Vagina (tissue), 2 donors: ENCODE results near the gene CBX2. TPM values are rescaled to one million over a fixed set of nuclear protein-coding genes. Genes with fewer than 3 reads are reported as not detected.

Experiments used
- DNase-seq, 2 donors: peaks; one replicate each; pipeline ENCODE4 v3.0.0-alpha.2; 2017; ENCODE audit errors: extremely low spot score in 2 of 2
- H3K27ac ChIP-seq: fragments of 200-600 bp; sonication (generic); one replicate; pipeline ENCODE4 v1.5.1; 2019
- H3K27me3 ChIP-seq: fragments of 200-600 bp; sonication (generic); one replicate; pipeline ENCODE4 v1.5.1; 2019
- H3K36me3 ChIP-seq, 2 donors: fragments of 200-600 bp; sonication (generic); one replicate each; pipeline ENCODE4 v1.5.1; 2017 to 2019
- H3K4me1 ChIP-seq: fragments of 200-600 bp; sonication (generic); one replicate; pipeline ENCODE4 v1.5.1; 2019
- H3K4me3 ChIP-seq, 2 donors: fragments of 200-600 bp; sonication (generic); 1 replicate in 1 of 2; 2 replicates in 1 of 2; pipeline ENCODE4 v1.5.1; 2016 to 2019
- H3K9me3 ChIP-seq: fragments of 200-600 bp; sonication (generic); one replicate; pipeline ENCODE4 v1.5.1; 2019
- POLR2A ChIP-seq, 2 donors: fragments of 450-650 bp; IDR thresholded peaks; one replicate each; pipeline ENCODE4 v1.6.1; 2017; ENCODE audit warnings: antibody characterized with exemption in 2 of 2, mild to moderate bottlenecking in 2 of 2, moderate library complexity in 2 of 2
- POLR2AphosphoS5 ChIP-seq, 2 donors: sonication (generic); formaldehyde crosslinking; IDR thresholded peaks; one replicate each; pipeline ENCODE4 v1.9.0; 2017; ENCODE audit warnings: antibody characterized with exemption in 2 of 2, mild to moderate bottlenecking in 2 of 2, low read depth in 1 of 2; ENCODE audit not compliant: insufficient read depth in 1 of 2
- intact Hi-C: fragments of 100-400 bp; cut with DNase I; formaldehyde crosslinking; loops from one replicate; pipeline ENCODE4 v1.15.1; 2023
- total RNA-seq: library from RNA; depleted of rRNA; stranded (reverse); fragments of >200 nt; gene quantifications from one replicate; pipeline ENCODE4 v1.2.3, GENCODE V29; 2016
- TF ChIP-seq, protein P1 (sequence below), 3 experiments: fragments of 450-650 bp in 2 of 3; fragments of 200-600 bp in 1 of 3; sonication (generic) in 1 of 3; IDR thresholded peaks; one replicate each; pipeline ENCODE4 v1.5.1; 2017 to 2019; ENCODE audit warnings: antibody characterized with exemption in 3 of 3, mild to moderate bottlenecking in 2 of 3, moderate library complexity in 2 of 3

The CBX2 gene
- total RNA-seq, 1 donor from 2014 or later: 5.6 TPM

- no peak for TF ChIP-seq POLR2AphosphoS5 (IDR thresholded peaks at IDR 0.05; ENCODE audit: insufficient read depth in 1 of 2, low read depth in 1 of 2)
- TF ChIP-seq POLR2A (IDR thresholded peaks at IDR 0.05): no peak
- TF ChIP-seq, protein P1, sequence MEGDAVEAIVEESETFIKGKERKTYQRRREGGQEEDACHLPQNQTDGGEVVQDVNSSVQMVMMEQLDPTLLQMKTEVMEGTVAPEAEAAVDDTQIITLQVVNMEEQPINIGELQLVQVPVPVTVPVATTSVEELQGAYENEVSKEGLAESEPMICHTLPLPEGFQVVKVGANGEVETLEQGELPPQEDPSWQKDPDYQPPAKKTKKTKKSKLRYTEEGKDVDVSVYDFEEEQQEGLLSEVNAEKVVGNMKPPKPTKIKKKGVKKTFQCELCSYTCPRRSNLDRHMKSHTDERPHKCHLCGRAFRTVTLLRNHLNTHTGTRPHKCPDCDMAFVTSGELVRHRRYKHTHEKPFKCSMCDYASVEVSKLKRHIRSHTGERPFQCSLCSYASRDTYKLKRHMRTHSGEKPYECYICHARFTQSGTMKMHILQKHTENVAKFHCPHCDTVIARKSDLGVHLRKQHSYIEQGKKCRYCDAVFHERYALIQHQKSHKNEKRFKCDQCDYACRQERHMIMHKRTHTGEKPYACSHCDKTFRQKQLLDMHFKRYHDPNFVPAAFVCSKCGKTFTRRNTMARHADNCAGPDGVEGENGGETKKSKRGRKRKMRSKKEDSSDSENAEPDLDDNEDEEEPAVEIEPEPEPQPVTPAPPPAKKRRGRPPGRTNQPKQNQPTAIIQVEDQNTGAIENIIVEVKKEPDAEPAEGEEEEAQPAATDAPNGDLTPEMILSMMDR (IDR thresholded peaks at IDR 0.05): no peak
- Histone ChIP-seq H3K36me3 (no peaks in the 10 kb centered on the region), H3K9me3 (no peaks in the 10 kb centered on the region), H3K4me3 (no peak overlapping the region), H3K4me1 (peaks cover 18% of the 10 kb centered on the region), H3K27ac (no peak overlapping the region), H3K27me3 (peaks cover 14% of the 10 kb centered on the region)
- no peak for DNase-seq
- intact Hi-C loops: no loop called here
Measured at GRCh38 chr17:79819085-79819484, 41.1 kb downstream of the CBX2 start.

DNA sequence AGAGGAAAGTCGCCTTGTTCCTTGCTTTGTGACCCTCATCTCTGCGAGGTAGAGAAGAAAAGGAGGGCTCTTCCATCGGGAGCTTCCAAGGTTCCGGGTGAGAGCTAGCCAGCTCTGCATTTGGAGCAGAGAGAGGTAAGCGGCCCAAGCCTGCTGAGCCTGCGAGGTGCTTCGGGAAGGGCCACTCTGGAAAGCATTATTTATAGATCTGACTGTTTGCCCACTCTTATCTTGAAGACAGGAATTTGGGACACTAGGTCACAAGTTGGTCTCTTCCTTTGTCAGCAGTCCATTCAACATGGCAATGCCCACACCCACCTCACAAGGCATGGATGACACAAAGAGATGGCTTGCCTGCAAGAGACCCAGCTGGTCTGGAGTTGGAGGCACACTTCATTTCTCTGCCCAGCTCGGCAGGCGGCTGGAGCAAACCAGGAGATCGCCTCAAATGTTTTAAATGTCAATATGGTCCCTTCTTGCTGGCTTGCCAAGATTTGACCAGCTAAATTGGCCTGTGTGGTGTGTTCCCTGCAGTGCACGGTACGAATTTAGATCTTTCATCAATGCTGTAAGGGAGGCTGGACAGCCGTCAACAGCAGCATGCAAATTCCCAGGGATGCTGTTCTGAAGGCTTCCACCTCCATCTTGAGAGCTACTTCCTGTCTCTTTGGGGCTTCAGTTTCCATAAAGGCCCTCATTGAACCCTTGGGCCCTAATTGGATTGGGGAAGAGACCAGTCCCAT lies 41.8 kb downstream of the CBX2 start:
- peaks cover 11% of the 10 kb centered on the region for H3K4me1 ChIP-seq
- H3K9me3 ChIP-seq: no peaks in the 10 kb centered on the region
- intact Hi-C loops: no loop called here
- TF ChIP-seq POLR2AphosphoS5 (IDR thresholded peaks at IDR 0.05; ENCODE audit: insufficient read depth in 1 of 2, low read depth in 1 of 2) (no peak), POLR2A (IDR thresholded peaks at IDR 0.05) (no peak)
- TF ChIP-seq, protein P1 (IDR thresholded peaks at IDR 0.05): no peak
- H3K27me3 ChIP-seq: peaks cover 8% of the 10 kb centered on the region
- H3K4me3 ChIP-seq: no peak overlapping the region
- no peak overlapping the region for H3K27ac ChIP-seq
- no peaks in the 10 kb centered on the region for H3K36me3 ChIP-seq
- DNase-seq: no peak

GRCh38 chr17:79820959-79821330 lies 43.0 kb downstream of the CBX2 start:
- Histone ChIP-seq H3K9me3 (no peaks in the 10 kb centered on the region), H3K36me3 (no peaks in the 10 kb centered on the region), H3K27me3 (no peaks in the 10 kb centered on the region), H3K4me3 (no peak overlapping the region), H3K4me1 (no peaks in the 10 kb centered on the region), H3K27ac (no peak overlapping the region)
- no peak for DNase-seq
- intact Hi-C loops: no loop called here
- no peak for TF ChIP-seq POLR2AphosphoS5 (IDR thresholded peaks at IDR 0.05; ENCODE audit: insufficient read depth in 1 of 2, low read depth in 1 of 2)
- TF ChIP-seq POLR2A (IDR thresholded peaks at IDR 0.05): no peak
- TF ChIP-seq, protein P1 (IDR thresholded peaks at IDR 0.05): no peak

- no peak overlapping the region for H3K4me3 ChIP-seq
- no peak overlapping the region for H3K27ac ChIP-seq
- H3K4me1 ChIP-seq: no peaks in the 10 kb centered on the region
- no peak for DNase-seq
- no peaks in the 10 kb centered on the region for H3K36me3 ChIP-seq
- no peaks in the 10 kb centered on the region for H3K27me3 ChIP-seq
- H3K9me3 ChIP-seq: no peaks in the 10 kb centered on the region
- TF ChIP-seq POLR2A (IDR thresholded peaks at IDR 0.05): no peak
- no peak for TF ChIP-seq POLR2AphosphoS5 (IDR thresholded peaks at IDR 0.05; ENCODE audit: insufficient read depth in 1 of 2, low read depth in 1 of 2)
- TF ChIP-seq, protein P1 (IDR thresholded peaks at IDR 0.05): no peak
- intact Hi-C loops: no loop called here
Measured at GRCh38 chr17:79821331-79822095, 43.6 kb downstream of the CBX2 start.
